Coronary artery (tissue), 2 donors: Measurements from ENCODE around the gene ZNF385B.

Experiments
- DNase-seq: peaks from one replicate; pipeline ENCODE4 v3.0.0-alpha.2; 2017; ENCODE audit warnings: low spot score
- H3K27ac ChIP-seq, 2 donors: fragments of 200-600 bp; sonication (generic); one replicate each; pipeline ENCODE4 v1.5.1; 2016 to 2019
- H3K4me3 ChIP-seq: fragments of 200-600 bp; sonication (generic); 2 replicates; pipeline ENCODE4 v1.5.1; 2016; ENCODE audit warnings: mild to moderate bottlenecking, moderate library complexity
- CTCF ChIP-seq: fragments of 200-600 bp; sonication (generic); IDR thresholded peaks from one replicate; pipeline ENCODE4 v1.5.1; 2019; ENCODE audit warnings: antibody characterized with exemption

ZNF385B gene

DNA sequence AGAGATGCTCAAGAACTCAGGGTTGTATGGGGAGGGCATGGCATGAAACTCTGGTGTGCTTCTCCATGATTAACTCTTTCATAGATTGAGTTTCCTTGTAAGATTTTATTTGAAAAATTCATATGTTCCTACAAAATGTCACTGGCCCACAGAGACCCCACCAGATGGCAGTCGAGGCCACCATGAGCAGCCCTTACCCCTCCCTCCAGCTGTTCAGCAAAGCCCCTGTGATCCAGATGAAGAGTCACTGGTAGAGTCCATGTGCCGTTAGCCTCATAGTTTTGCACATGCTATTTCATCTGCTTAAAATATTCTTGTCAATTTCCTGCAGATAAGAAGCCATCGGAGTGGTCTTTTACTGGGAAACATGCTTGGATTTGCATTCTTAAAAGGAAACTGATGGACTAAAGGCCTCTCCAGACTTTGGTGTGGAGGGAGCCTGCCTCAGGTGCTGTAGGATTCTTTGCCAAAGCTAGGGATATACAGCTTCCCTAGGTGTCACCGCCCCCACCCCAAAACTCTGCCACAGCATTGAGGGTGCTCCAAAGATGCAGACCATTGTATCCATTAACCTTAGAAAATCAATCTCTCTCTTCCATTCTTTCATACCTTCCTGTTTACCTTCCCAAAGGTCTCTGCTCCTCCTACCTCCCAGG lies 18.8 kb downstream of the ZNF385B start:
- Histone ChIP-seq H3K4me3 (no peak overlapping the region), H3K27ac (no peak overlapping the region)
- TF ChIP-seq CTCF = no peak
- no peak for DNase-seq

DNA sequence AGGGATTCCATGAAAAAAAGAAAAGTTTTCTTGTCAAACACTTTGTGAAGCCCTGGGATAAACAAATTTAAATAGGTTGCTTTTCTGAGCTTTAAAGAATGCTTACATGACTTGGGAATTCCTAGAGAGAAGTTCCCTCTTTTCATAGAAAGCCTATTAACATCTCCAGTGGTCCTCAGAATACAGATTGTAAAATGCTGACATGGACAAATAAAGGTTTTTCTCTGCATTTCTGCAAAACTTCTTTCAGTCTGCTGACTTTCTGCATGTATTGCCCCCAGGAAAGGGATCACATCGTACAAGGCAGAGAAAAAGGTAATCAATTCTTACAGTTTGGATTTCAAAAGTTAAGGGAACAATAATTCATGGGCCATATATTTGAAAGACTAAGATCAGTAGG lies 20.6 kb downstream of the ZNF385B start:
- no peak overlapping the region for H3K4me3 ChIP-seq
- no peak for DNase-seq
- TF ChIP-seq CTCF = no peak
- no peak overlapping the region for H3K27ac ChIP-seq

GRCh38 chr2:179837408-179837807 lies 24.0 kb downstream of the ZNF385B start:
- DNase-seq = no peak
- Histone ChIP-seq H3K4me3 (no peak overlapping the region), H3K27ac (no peak overlapping the region)
- TF ChIP-seq CTCF = no peak

DNA sequence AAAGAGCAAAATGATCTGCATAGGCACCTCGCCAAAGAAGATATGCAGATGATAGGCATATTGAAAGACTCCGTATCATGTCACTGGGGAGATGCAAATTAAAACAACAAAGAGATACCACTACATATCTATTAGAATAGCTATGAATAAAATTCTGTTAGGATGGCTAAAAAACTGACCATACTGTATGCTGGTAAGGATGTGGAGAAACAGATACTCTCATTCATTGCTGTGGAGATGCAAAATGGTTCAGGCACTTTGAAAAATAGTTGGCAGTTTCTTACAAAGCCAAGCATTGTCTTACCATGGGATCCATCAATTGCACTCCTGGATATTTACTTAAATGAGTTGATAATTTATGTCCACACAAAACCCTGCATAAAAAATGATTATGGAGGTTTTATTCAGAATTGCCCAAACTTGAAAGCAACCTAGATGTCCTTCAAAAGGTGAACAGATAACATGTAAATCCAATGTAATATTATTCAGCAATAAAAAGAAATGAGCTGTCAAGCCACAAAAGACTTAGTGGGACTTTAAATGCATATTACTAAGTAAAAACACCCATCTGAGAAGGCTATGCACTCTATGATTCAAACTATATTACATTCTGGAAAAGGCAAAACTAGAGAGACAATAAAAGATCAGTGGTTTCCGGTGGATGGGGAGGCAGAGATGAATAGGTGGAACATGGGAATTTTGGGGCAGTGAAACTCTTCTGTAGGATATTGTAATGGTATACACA lies 31.2 kb downstream of the ZNF385B start:
- Histone ChIP-seq H3K4me3 (no peak overlapping the region), H3K27ac (no peak overlapping the region)
- TF ChIP-seq CTCF = no peak
- no peak for DNase-seq

- Histone ChIP-seq H3K27ac (no peak overlapping the region), H3K4me3 (no peak overlapping the region)
- no peak for TF ChIP-seq CTCF
- no peak for DNase-seq
Observed at GRCh38 chr2:179826297-179826696, 35.1 kb downstream of the ZNF385B start.

- H3K4me3 ChIP-seq = no peak overlapping the region
- TF ChIP-seq CTCF = no peak
- H3K27ac ChIP-seq = no peak overlapping the region
- no peak for DNase-seq
Observed at GRCh38 chr2:179825494-179825893, 35.9 kb downstream of the ZNF385B start.

DNA sequence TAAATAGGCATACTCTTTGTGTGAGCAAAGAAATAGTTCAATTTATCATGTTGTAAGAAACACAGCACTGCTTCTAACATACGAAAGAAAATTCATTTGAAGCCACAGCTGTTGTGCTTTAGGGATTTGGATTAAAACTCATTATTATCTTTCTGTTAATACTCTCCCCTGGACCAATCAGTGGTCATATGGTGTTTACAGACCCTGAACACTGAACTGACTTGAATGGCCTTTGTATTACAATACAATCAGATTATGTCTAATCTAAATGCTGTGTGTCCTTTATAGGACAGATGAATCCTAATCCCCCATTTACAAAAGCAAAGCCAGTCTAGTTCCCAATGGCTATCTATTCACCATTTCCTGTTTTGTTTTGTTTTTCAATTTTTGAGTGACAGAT lies 36.5 kb downstream of the ZNF385B start:
- Histone ChIP-seq H3K27ac (no peak overlapping the region), H3K4me3 (no peak overlapping the region)
- TF ChIP-seq CTCF = no peak
- no peak for DNase-seq
